Endothelial cell (in vitro differentiated cells): ENCODE data around the gene SLC9A6. TPM values are rescaled to one million over a fixed set of nuclear protein-coding genes. Genes with fewer than 3 reads are reported as not detected.

Source experiments
- DNase-seq: peaks from one replicate; pipeline ENCODE4 v3.0.0; 2021; ENCODE audit warnings: low spot score
- H3K27ac Mint-ChIP-seq: one replicate; pipeline ENCODE4 v1.8.0; 2021; ENCODE audit warnings: mixed read lengths, inconsistent platforms; ENCODE audit not compliant: unreplicated experiment
- H3K27me3 Mint-ChIP-seq: one replicate; pipeline ENCODE4 v1.8.0; 2021; ENCODE audit warnings: mild to moderate bottlenecking, moderate library complexity, mixed read lengths, inconsistent platforms; ENCODE audit not compliant: unreplicated experiment
- H3K36me3 Mint-ChIP-seq: one replicate; pipeline ENCODE4 v1.8.0; 2021; ENCODE audit warnings: mild to moderate bottlenecking, low read depth, mixed read lengths, inconsistent platforms; ENCODE audit not compliant: unreplicated experiment
- H3K4me1 Mint-ChIP-seq: one replicate; pipeline ENCODE4 v1.8.0; 2021; ENCODE audit warnings: mild to moderate bottlenecking, mixed read lengths, inconsistent platforms; ENCODE audit not compliant: unreplicated experiment
- H3K4me3 Mint-ChIP-seq: one replicate; pipeline ENCODE4 v1.8.0; 2021; ENCODE audit warnings: mild to moderate bottlenecking, mixed read lengths, inconsistent platforms; ENCODE audit not compliant: unreplicated experiment
- H3K9me3 Mint-ChIP-seq: one replicate; pipeline ENCODE4 v1.8.0; 2021; ENCODE audit warnings: mixed read lengths, inconsistent platforms; ENCODE audit not compliant: unreplicated experiment
- total RNA-seq: library from RNA; stranded (reverse); fragmentation: NEBNext Ultra II Directional; extraction: Animal tissue kit (Norgen Biotek cat#: 25700); gene quantifications from one replicate; pipeline ENCODE4 v1.2.1, GENCODE V29; 2021; ENCODE audit not compliant: unreplicated experiment
- TF ChIP-seq, protein P1 (sequence below): fragments of 200-600 bp; sonication (generic); IDR thresholded peaks from one replicate; pipeline ENCODE4 v1.5.0; 2021; ENCODE audit warnings: antibody characterized with exemption; ENCODE audit not compliant: unreplicated experiment

Gene SLC9A6
- total RNA-seq, 1 donor from 2014 or later = 12.2 TPM

DNA sequence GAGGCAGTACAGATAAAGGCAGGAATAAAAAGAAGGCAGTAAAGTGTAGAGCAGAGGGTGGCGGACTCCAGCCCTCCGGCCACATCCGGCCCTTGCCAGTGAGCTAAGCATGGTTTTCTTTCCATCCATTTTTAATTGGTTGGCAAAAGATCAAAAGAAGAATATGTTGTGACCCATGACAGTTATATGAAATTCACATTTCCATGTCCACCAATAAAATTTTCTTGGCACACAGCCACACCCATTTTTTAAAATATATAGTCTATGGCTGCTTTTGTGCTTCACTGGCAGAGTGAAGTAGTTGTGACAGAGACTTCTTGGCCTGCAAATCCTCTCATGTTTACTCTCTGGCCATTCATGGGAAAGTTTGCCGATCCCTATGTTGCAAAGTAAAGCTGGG, 29.8 kb downstream of the SLC9A6 start:
- H3K9me3 Mint-ChIP-seq = no peaks in the 10 kb centered on the region
- no peak overlapping the region for H3K4me3 Mint-ChIP-seq
- no peaks in the 10 kb centered on the region for H3K27me3 Mint-ChIP-seq
- TF ChIP-seq, protein P1, sequence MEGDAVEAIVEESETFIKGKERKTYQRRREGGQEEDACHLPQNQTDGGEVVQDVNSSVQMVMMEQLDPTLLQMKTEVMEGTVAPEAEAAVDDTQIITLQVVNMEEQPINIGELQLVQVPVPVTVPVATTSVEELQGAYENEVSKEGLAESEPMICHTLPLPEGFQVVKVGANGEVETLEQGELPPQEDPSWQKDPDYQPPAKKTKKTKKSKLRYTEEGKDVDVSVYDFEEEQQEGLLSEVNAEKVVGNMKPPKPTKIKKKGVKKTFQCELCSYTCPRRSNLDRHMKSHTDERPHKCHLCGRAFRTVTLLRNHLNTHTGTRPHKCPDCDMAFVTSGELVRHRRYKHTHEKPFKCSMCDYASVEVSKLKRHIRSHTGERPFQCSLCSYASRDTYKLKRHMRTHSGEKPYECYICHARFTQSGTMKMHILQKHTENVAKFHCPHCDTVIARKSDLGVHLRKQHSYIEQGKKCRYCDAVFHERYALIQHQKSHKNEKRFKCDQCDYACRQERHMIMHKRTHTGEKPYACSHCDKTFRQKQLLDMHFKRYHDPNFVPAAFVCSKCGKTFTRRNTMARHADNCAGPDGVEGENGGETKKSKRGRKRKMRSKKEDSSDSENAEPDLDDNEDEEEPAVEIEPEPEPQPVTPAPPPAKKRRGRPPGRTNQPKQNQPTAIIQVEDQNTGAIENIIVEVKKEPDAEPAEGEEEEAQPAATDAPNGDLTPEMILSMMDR = no peak
- no peaks in the 10 kb centered on the region for H3K4me1 Mint-ChIP-seq
- no peaks in the 10 kb centered on the region for H3K36me3 Mint-ChIP-seq
- no peak overlapping the region for H3K27ac Mint-ChIP-seq
- no peak for DNase-seq

DNA sequence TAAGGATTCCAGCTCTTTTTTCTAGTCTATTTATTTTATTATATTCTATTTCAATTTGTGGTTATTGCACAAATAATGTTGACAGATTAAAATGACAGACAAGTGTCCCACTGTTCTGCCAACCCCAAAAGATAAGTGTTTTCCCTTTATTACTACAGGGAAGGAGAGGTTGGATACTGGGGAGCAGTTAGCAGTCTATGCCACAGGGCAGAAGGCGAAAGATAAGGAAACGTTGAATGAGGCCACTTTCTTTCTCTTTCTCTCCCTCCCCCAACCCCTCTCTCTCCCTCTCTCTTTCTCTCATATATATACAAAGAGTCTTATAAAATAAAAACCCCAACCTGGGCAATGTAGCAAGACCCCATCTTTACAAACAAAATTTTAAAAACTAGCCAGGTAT, 31.6 kb downstream of the SLC9A6 start:
- Mint-ChIP-seq H3K9me3 (no peaks in the 10 kb centered on the region), H3K36me3 (no peaks in the 10 kb centered on the region), H3K4me3 (no peak overlapping the region), H3K27me3 (no peaks in the 10 kb centered on the region), H3K27ac (no peak overlapping the region), H3K4me1 (no peaks in the 10 kb centered on the region)
- no peak for DNase-seq
- TF ChIP-seq, protein P1 = no peak

DNA sequence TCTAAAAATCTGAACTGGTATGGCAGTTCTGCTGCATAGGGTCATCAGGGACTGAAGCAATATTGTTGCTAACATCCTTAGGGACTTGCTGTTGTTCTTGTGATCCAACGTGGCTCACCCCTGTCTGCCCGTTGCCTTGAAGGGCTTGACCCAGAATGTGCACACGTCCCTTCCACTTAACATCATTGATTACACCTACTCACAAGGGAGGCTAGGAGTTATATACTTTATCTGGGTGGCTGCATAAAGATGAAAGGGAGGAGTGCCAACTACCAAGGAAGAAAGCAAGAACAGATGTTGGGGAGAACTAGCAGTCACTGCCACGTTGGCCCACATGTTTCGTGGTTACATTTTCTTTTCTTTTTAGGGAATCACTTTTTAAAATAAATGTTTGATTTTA, 34.0 kb downstream of the SLC9A6 start:
- H3K27ac Mint-ChIP-seq = no peak overlapping the region

DNA sequence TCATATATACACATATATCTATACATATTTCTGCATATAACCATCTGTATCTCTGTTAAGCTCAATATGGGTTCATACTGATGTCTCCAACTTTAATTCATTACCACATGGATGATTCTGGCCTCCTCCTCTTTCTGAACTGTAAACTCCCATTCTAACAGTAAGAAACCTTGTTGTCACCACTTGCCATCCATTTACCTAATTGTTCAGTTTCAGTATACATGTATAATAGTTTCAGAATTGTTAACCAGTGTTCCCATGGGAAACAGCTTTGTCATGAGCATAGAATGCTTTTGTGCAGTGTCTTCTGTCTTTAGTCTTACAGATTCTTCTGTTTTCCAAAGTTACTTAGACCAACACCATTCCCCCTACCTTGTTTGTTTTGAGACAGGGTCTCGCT, 35.9 kb downstream of the SLC9A6 start:
- Mint-ChIP-seq H3K36me3 (no peaks in the 10 kb centered on the region), H3K27ac (no peak overlapping the region), H3K4me1 (no peaks in the 10 kb centered on the region), H3K9me3 (no peaks in the 10 kb centered on the region), H3K27me3 (no peaks in the 10 kb centered on the region), H3K4me3 (no peak overlapping the region)
- no peak for DNase-seq
- TF ChIP-seq, protein P1 = no peak

More for the DNA sequence above, 34.0 kb downstream of the SLC9A6 start:
- H3K4me3 Mint-ChIP-seq = no peak overlapping the region
- H3K36me3 Mint-ChIP-seq = no peaks in the 10 kb centered on the region
- H3K9me3 Mint-ChIP-seq = no peaks in the 10 kb centered on the region
- no peaks in the 10 kb centered on the region for H3K4me1 Mint-ChIP-seq
- DNase-seq = no peak
- no peaks in the 10 kb centered on the region for H3K27me3 Mint-ChIP-seq
- TF ChIP-seq, protein P1 = no peak

DNA sequence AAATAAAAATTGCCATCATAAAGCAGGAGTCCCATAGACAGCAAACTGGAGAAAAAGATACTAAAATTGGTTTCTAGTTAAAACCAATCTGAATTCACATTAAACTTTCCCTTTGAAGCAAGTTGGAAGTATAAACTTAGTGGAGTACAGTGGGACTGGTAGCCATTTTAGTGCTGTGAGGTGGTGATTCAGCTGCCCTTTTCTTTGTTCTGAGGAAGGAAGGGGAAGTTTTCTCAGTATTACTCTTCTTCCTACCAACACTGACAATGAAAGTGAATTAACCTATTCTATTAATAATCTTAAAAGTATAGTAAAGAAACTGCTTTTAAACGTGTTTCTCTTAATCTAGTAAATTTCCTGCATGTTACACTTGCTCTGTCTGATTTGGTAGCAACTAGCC, 36.7 kb downstream of the SLC9A6 start:
- DNase-seq = no peak
- Mint-ChIP-seq H3K9me3 (no peaks in the 10 kb centered on the region), H3K27ac (no peak overlapping the region), H3K36me3 (peaks cover under 1% of the 10 kb centered on the region), H3K4me3 (no peak overlapping the region), H3K4me1 (no peaks in the 10 kb centered on the region), H3K27me3 (no peaks in the 10 kb centered on the region)
- TF ChIP-seq, protein P1 = no peak
